Ascending aorta (tissue), 2 donors: ENCODE data around the gene RPN2. TPM values are rescaled to one million over a fixed set of nuclear protein-coding genes. Genes with fewer than 3 reads are reported as not detected.

Experiments
- DNase-seq, 2 donors: peaks; one replicate each; pipeline ENCODE4 v3.0.0-alpha.2; 2019; ENCODE audit warnings: low spot score in 2 of 2
- H3K27ac ChIP-seq, 2 donors: fragments of 200-600 bp; sonication (generic); one replicate each; pipeline ENCODE4 v1.5.1; 2016 to 2017; ENCODE audit warnings: mild to moderate bottlenecking in 1 of 2
- H3K27me3 ChIP-seq: fragments of 200-600 bp; sonication (generic); one replicate; pipeline ENCODE4 v1.5.1; 2017
- H3K36me3 ChIP-seq, 2 donors: fragments of 200-600 bp; sonication (generic); one replicate each; pipeline ENCODE4 v1.5.1; 2016
- H3K4me1 ChIP-seq, 2 donors: fragments of 200-600 bp; sonication (generic); one replicate each; pipeline ENCODE4 v1.5.1; 2016 to 2017; ENCODE audit warnings: mild to moderate bottlenecking in 1 of 2
- H3K4me3 ChIP-seq, 2 donors: fragments of 200-600 bp; sonication (generic); one replicate each; pipeline ENCODE4 v1.5.1; 2016 to 2017; ENCODE audit warnings: mild to moderate bottlenecking in 1 of 2
- H3K9me3 ChIP-seq, 2 donors: fragments of 200-600 bp; sonication (generic); one replicate each; pipeline ENCODE4 v1.5.1; 2016
- intact Hi-C: fragments of 100-400 bp; cut with DNase I; formaldehyde crosslinking; loops from one replicate; pipeline ENCODE4 v1.15.1; 2023
- total RNA-seq: library from RNA; depleted of rRNA; stranded (reverse); fragments of >200 nt; gene quantifications from one replicate; pipeline ENCODE4 v1.1.0, GENCODE V29; 2016
- TF ChIP-seq, protein P1 (sequence below), 3 experiments: fragments of 200-600 bp in 2 of 3; fragments of 450-650 bp in 1 of 3; sonication (generic) in 2 of 3; IDR thresholded peaks; one replicate each; pipeline ENCODE4 v1.5.1; 2016 to 2019; ENCODE audit warnings: antibody characterized with exemption in 3 of 3, mild to moderate bottlenecking in 1 of 3, moderate library complexity in 1 of 3

The RPN2 gene
- total RNA-seq, 1 donor from 2014 or later: 114 TPM

DNA sequence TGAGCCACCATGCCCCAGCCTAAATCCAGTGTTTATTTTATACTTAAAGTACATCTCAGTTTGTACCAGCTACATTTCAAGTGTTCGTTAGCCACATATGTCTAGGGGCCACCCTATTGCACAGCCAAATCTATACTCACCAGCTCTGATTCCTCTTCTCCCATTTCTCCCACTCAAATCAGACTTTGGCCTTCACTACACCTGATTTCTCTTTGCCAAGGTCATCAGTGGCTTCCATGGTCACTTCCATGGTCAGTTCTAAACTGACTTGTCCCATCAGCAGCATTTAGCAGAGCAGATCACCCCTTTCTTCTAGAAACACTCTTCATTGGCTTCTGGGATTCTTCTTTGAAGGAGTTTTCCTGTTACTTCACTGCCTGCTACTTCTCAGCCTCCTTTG is 68.4 kb downstream of the RPN2 start:
- Histone ChIP-seq H3K4me1 (no peaks in the 10 kb centered on the region), H3K9me3 (no peaks in the 10 kb centered on the region), H3K27me3 (no peaks in the 10 kb centered on the region), H3K36me3 (peaks cover 0 to 6% of the 10 kb centered on the region in 2 donors), H3K4me3 (no peak overlapping the region), H3K27ac (no peak overlapping the region)
- TF ChIP-seq, protein P1, sequence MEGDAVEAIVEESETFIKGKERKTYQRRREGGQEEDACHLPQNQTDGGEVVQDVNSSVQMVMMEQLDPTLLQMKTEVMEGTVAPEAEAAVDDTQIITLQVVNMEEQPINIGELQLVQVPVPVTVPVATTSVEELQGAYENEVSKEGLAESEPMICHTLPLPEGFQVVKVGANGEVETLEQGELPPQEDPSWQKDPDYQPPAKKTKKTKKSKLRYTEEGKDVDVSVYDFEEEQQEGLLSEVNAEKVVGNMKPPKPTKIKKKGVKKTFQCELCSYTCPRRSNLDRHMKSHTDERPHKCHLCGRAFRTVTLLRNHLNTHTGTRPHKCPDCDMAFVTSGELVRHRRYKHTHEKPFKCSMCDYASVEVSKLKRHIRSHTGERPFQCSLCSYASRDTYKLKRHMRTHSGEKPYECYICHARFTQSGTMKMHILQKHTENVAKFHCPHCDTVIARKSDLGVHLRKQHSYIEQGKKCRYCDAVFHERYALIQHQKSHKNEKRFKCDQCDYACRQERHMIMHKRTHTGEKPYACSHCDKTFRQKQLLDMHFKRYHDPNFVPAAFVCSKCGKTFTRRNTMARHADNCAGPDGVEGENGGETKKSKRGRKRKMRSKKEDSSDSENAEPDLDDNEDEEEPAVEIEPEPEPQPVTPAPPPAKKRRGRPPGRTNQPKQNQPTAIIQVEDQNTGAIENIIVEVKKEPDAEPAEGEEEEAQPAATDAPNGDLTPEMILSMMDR (IDR thresholded peaks at IDR 0.05): no peak
- DNase-seq: no peak
- intact Hi-C loops: no loop called here

- Histone ChIP-seq H3K9me3 (no peaks in the 10 kb centered on the region), H3K4me3 (no peak overlapping the region), H3K36me3 (no peaks in the 10 kb centered on the region), H3K27me3 (no peaks in the 10 kb centered on the region), H3K4me1 (no peaks in the 10 kb centered on the region), H3K27ac (no peak overlapping the region)
- intact Hi-C loops: no loop called here
- no peak for DNase-seq
- TF ChIP-seq, protein P1 (IDR thresholded peaks at IDR 0.05): no peak
Measured at GRCh38 chr20:37249304-37249703, 70.2 kb downstream of the RPN2 start.

DNA sequence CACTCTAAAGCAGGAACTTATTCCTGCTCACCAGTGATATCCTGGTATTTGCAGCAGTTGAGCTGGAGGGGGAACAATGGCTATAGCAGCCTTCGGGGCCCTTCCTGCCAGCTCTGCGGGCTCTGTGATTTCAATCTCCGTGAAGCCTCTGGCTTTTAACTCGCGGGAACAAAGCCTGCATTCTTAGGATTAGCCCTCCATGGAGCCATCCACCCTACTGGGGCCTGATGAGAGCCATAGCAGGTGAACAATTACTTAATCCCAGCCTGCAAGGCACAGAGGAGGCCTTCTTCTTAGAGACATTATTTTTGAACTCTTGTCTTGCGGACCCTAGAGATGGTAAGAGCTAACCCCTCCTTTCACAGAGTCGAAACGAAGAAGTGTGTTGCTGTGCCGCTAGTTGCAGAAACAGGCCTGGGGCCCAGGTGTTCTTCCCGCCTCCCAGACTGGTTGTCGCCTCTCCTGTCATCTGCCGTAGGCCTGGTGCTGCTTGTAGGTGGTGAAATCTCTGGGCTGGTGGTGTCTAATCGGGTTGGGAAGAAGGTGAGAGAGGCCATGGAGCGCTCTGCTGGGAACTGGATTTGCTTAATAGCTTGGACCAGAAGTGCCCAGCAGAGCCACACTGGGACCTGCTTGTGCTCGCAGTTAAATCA is 72.8 kb downstream of the RPN2 start:
- DNase-seq: no peak
- Histone ChIP-seq H3K36me3 (no peaks in the 10 kb centered on the region), H3K9me3 (no peaks in the 10 kb centered on the region), H3K27me3 (no peaks in the 10 kb centered on the region), H3K27ac (no peak overlapping the region), H3K4me3 (no peak overlapping the region), H3K4me1 (no peaks in the 10 kb centered on the region)
- TF ChIP-seq, protein P1 (IDR thresholded peaks at IDR 0.05): no peak
- intact Hi-C loops: no loop called here

DNA sequence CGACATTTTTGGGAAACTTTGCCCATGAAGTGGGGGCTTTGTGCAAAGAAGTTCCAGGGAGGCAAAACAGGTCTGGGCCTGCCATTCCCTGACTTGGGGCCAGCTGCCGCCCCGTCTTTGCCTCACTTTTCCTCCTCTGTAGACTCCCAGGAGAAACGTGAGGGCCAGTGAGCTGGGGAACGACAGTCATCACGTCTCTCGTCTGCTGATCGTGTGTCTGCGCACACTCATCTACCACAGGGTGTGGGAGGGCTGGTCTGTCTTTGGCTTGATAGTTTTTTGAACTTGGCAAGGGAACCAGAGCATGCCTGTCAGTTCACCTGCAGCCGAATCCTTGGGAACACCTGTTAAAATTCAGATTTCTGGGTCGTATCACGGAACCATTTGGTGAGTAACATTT is 74.0 kb downstream of the RPN2 start:
- H3K9me3 ChIP-seq: no peaks in the 10 kb centered on the region
- H3K27me3 ChIP-seq: no peaks in the 10 kb centered on the region
- TF ChIP-seq, protein P1 (IDR thresholded peaks at IDR 0.05): no peak
- no peaks in the 10 kb centered on the region for H3K36me3 ChIP-seq
- no peak overlapping the region for H3K27ac ChIP-seq
- H3K4me3 ChIP-seq: no peak overlapping the region
- H3K4me1 ChIP-seq: no peaks in the 10 kb centered on the region
- DNase-seq: no peak
- intact Hi-C loops: no loop called here

GRCh38 chr20:37254114-37254878 is 75.2 kb downstream of the RPN2 start:
- TF ChIP-seq, protein P1 (IDR thresholded peaks at IDR 0.05): no peak
- no peak overlapping the region for H3K4me3 ChIP-seq
- intact Hi-C loops: no loop called here
- no peaks in the 10 kb centered on the region for H3K4me1 ChIP-seq
- no peaks in the 10 kb centered on the region for H3K27me3 ChIP-seq
- no peaks in the 10 kb centered on the region for H3K9me3 ChIP-seq
- DNase-seq: no peak
- H3K36me3 ChIP-seq: no peaks in the 10 kb centered on the region
- no peak overlapping the region for H3K27ac ChIP-seq
